HG02840 (cell line): ENCODE measurements around the gene DYSF.

Experiments used
- ATAC-seq: cut with Tn5 transposase; IDR thresholded peaks from one replicate; pipeline ENCODE4 v1.9.1; 2021; ENCODE audit warnings: mild to moderate bottlenecking, moderate library complexity, moderate number of reproducible peaks; ENCODE audit not compliant: unreplicated experiment, low FRiP score

Gene DYSF

GRCh38 chr2:71609958-71610357 lies 156.6 kb downstream of the DYSF start:
- no peak for ATAC-seq

GRCh38 chr2:71610671-71611070 lies 157.3 kb downstream of the DYSF start:
- ATAC-seq = no peak

- no peak for ATAC-seq
These were observed 157.9 kb downstream of the DYSF start for GRCh38 chr2:71611247-71611646.

- no peak for ATAC-seq
These were observed 158.6 kb downstream of the DYSF start for GRCh38 chr2:71611781-71612527.

GRCh38 chr2:71612581-71613402 lies 159.4 kb downstream of the DYSF start:
- no peak for ATAC-seq

- no peak for ATAC-seq
These were observed 160.1 kb downstream of the DYSF start for GRCh38 chr2:71613403-71613952.

GRCh38 chr2:71613953-71614925 lies 160.9 kb downstream of the DYSF start:
- ATAC-seq = no peak

GRCh38 chr2:71614976-71615766 lies 161.8 kb downstream of the DYSF start:
- no peak for ATAC-seq

GRCh38 chr2:71615767-71616730 lies 162.7 kb downstream of the DYSF start:
- ATAC-seq = no peak

GRCh38 chr2:71617266-71617665 lies 163.9 kb downstream of the DYSF start:
- no peak for ATAC-seq

- ATAC-seq = no peak
These were observed 165.2 kb downstream of the DYSF start for GRCh38 chr2:71618327-71619113.

- ATAC-seq = no peak
These were observed 165.9 kb downstream of the DYSF start for GRCh38 chr2:71619230-71619741.

GRCh38 chr2:71620116-71620515 lies 166.8 kb downstream of the DYSF start:
- ATAC-seq = no peak

GRCh38 chr2:71620851-71621251 lies 167.5 kb downstream of the DYSF start:
- no peak for ATAC-seq

- ATAC-seq = no peak
These were observed 175.9 kb downstream of the DYSF start for GRCh38 chr2:71629273-71629672.

- no peak for ATAC-seq
These were observed 176.6 kb downstream of the DYSF start for GRCh38 chr2:71629771-71630453.
